ENCODE data around the gene TMEM205.

GRCh38 chr19:11347546-11348039 lies 1.5 kb upstream of the TMEM205 start:
- TF ChIP-seq EZH2phosphoT487 (IDR thresholded peaks at IDR 0.05; ENCODE audit: borderline replicate concordance, low read depth, low read length) (no peak), CTCF (conservative IDR thresholded peaks at IDR 0.05; ENCODE audit: low read length) (no peak)
